Astrocyte of the cerebellum (primary cell): ENCODE data around the gene MAP10.

Source experiments
- DNase-seq: peaks from one replicate; pipeline ENCODE4 v3.0.0-alpha.2; 2011; ENCODE audit warnings: low read depth
- H3K4me3 ChIP-seq: 2 replicates; pipeline ENCODE4 v1.5.1; 2011; ENCODE audit warnings: mild to moderate bottlenecking, low read depth, low read length, moderate library complexity
- in situ Hi-C: cut with HindIII; loops from 2 replicates; pipeline ENCODE4 v1.10.0; 2017; ENCODE audit warnings: low sequenced_read_pairs
- TF ChIP-seq, protein P1 (sequence below): IDR thresholded peaks from 2 replicates; pipeline ENCODE4 v1.5.1; 2012; ENCODE audit warnings: low read length, low read depth, moderate library complexity, mild to moderate bottlenecking; ENCODE audit errors: missing control alignments

Gene MAP10, protein sequence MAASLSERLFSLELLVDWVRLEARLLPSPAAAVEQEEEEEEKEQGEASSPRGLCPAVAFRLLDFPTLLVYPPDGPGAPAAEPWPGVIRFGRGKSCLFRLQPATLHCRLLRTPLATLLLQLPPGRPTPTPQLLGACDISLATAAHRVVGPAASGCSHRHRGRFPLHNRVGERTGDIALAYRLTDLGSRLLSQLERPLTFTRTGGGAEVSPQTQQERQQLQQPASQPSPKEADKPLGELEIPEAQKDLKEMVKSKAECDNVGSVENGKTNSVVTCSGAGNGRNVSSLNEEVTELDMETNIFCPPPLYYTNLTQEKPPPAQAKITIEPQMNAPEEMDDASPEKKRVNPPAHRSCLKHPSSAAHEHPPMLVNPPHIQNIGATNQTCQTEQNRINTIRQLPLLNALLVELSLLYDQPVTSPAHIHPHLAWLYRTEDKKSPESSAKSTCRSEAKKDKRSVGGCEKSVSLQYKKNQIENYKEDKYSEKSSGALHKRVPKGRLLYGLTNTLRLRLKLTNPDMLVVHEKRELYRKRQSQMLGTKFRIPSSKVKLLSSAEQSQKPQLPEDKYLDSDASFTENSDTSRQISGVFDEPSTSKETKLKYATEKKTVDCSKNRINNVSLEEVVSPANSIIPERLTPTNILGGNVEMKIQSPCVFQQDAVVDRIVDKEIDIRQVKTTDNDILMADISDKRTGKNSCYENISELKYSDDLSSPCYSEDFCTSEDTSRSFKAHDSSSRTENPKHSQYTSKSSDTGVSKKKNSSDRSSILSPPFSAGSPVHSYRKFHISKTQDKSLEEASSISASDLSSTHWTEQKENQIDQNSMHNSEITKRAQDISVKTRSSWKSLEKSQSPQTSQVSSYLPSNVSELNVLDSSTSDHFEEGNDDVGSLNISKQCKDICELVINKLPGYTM

DNA sequence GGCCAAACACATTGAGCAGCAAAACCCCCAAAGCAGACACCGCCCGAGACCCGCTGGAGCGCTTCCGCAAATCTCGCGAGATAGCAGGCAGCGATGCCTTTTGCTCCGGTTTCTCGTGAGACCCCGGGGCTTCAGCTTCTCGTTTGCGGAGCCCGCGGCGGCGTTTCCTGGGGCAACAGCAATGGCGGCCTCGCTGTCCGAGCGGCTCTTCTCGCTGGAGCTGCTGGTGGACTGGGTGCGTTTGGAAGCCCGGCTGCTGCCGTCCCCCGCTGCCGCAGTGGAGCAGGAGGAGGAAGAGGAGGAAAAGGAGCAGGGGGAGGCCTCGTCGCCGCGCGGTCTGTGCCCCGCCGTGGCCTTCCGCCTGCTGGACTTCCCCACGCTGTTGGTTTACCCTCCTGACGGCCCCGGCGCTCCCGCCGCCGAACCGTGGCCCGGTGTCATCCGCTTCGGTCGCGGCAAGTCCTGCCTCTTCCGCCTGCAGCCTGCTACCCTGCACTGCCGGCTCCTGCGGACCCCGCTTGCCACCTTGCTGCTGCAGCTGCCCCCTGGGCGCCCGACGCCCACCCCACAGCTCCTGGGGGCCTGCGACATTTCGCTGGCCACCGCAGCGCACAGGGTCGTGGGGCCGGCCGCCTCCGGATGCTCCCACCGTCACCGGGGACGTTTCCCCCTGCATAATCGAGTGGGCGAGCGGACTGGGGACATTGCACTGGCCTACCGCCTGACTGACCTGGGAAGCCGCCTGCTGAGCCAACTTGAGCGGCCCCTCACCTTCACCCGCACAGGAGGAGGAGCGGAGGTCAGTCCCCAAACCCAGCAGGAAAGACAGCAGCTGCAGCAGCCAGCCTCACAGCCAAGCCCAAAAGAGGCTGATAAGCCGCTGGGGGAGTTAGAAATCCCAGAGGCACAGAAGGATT lies at the start of gene MAP10:
TSS of gene MAP10 (plus strand) at position 148 of the 917 bp plus-strand sequence. CDS start at position 182, 34 bp downstream.
- in situ Hi-C loops = no loop called here
- TF ChIP-seq, protein P1, sequence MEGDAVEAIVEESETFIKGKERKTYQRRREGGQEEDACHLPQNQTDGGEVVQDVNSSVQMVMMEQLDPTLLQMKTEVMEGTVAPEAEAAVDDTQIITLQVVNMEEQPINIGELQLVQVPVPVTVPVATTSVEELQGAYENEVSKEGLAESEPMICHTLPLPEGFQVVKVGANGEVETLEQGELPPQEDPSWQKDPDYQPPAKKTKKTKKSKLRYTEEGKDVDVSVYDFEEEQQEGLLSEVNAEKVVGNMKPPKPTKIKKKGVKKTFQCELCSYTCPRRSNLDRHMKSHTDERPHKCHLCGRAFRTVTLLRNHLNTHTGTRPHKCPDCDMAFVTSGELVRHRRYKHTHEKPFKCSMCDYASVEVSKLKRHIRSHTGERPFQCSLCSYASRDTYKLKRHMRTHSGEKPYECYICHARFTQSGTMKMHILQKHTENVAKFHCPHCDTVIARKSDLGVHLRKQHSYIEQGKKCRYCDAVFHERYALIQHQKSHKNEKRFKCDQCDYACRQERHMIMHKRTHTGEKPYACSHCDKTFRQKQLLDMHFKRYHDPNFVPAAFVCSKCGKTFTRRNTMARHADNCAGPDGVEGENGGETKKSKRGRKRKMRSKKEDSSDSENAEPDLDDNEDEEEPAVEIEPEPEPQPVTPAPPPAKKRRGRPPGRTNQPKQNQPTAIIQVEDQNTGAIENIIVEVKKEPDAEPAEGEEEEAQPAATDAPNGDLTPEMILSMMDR = no peak
- H3K4me3 ChIP-seq = peak within 1 kb of the TSS; percentile 46
- peak; percentile 18 for DNase-seq

DNA sequence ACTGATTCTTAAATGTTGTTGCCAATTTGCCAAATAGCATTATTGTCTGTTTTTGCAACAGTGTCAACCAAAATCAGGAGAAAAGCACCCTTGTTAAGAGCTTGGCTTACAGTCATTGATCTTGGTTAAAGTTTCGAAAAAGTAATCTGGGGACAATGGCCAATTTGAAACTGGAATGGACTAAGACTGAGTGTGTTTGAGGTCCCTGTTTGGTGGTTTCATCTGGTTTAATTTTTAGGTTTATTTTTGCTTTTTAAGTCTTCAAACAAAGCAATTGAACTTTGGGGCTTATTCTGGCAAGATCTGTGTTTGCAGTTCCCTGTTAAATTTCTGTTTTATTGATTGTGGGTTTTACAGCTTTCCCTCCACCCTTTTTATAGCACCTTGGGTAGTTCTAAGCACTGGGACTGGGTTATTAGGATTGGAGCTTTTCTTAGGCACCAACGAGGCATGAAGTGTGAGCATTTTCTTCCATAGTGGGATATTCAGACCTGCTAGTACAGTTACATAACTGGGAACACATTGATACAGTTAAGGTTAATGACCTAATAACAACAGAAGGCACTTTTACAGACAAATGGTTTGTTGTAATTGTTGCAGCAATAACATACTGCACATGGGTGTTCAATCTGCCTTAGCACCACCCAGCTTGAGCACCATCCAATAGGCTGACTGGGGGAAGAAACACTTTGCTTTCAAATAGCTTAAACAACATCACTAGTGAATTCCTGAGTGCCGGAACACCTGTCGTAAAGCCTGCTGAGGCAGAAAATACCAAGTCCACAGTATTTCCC lies 40.6 kb upstream of the MAP10 start:
- TF ChIP-seq, protein P1 = no peak
- no peak overlapping the region for H3K4me3 ChIP-seq
- in situ Hi-C loops = no loop called here
- DNase-seq = no peak

DNA sequence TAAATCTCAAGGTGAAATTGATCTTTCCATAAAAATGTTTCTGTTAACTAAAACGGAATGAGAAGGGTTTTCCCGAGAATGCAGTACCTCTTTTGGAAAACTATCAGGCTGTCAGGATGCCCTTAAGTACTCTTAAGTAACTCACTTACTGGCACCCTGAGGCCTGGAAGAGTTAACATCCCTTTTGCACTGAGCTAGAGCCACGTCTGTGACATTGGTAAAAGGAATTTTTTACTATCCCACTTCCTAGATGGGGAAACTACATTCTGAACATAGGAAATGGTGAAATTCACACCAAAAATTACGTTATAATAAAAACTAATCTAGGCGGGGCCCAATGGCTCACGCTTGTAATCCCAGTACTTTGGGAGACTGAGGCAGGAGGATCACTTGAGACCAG lies 39.7 kb upstream of the MAP10 start:
- TF ChIP-seq, protein P1 = no peak
- DNase-seq = no peak
- no peak overlapping the region for H3K4me3 ChIP-seq
- in situ Hi-C loops = no loop called here

DNA sequence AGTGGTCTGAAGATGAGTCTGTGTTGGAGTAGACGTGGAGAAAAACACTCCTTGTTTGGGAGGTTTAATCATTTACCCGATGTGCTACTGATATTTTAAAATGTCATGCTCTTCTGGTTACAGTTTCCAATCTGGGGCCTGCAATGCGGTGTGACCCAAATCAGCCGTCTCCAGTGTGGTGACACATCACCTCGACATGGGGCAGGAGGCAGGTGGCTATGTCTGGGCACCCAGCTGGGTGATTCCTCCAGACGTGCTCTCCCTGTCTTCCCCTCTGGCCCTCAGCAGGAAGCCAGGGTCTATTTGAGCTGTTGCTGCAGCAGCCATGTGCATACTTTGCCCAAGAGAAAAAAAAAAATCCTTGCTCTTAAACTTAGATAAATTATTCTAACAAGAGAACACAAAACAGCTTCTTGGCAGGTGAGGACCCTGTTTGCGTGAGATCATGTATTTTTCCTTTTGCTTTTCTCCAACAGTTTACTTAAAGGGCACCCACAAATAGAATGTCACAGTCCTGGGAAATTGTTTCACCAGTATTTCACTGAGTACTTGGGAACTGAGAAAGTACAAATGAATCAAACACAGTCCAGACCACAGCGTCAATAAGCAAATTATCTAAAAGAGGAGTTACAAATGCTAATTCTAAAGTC lies 38.9 kb upstream of the MAP10 start:
- in situ Hi-C loops = no loop called here
- TF ChIP-seq, protein P1 = no peak
- no peak for DNase-seq
- H3K4me3 ChIP-seq = no peak overlapping the region

DNA sequence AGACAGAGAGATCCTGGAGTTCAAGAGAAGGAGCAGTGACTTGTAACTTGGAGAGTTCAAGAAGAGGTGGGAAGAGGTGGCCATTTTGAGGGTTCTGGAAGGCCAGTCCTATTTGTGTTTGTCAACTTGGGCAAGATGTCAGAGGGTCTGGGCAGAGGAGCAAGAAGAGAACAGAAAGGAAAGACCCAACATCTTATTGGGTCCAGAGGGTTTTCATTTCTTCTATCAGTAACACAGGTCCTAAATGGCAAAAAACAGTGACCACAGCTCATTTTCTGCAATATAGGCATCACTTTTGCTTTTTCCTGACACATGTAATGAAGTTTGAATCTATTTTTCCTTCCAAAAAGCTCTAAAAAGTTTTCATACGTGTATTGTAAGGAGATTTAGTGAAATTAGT lies 38.3 kb upstream of the MAP10 start:
- DNase-seq = no peak
- H3K4me3 ChIP-seq = no peak overlapping the region
- TF ChIP-seq, protein P1 = no peak
- in situ Hi-C loops = no loop called here
